GM18526 (cell line): ENCODE results near the gene PAM.

Source experiments
- POLR2A ChIP-seq: IDR thresholded peaks from 3 replicates; pipeline ENCODE4 v1.6.1; 2011; ENCODE audit not compliant: insufficient read length; ENCODE audit errors: extremely low read depth

PAM gene

GRCh38 chr5:102879741-102880140, 124.6 kb downstream of the PAM start:
- no peak for TF ChIP-seq POLR2A

DNA sequence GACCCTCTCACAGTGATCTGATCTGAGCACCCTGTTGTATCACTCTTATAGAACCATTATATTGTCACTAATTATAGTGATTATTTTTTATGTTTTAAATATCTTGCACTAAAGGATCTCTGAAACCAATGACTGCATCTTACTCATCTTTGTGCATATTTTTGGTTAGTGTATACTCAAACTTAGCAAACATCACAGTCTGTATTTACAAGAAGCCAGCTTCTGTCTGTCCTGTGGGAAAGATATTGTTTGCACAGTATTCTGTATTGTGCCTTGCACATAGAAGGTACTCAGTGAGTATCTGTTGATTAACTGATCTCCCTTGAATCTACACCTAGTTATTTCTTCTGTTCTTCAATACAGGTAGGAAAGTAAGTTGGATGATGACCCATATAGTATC, 131.5 kb downstream of the PAM start:
- no peak for TF ChIP-seq POLR2A

- no peak for TF ChIP-seq POLR2A
These were observed 133.4 kb downstream of the PAM start for GRCh38 chr5:102888483-102888882.

GRCh38 chr5:102889033-102889432, 133.9 kb downstream of the PAM start:
- no peak for TF ChIP-seq POLR2A

DNA sequence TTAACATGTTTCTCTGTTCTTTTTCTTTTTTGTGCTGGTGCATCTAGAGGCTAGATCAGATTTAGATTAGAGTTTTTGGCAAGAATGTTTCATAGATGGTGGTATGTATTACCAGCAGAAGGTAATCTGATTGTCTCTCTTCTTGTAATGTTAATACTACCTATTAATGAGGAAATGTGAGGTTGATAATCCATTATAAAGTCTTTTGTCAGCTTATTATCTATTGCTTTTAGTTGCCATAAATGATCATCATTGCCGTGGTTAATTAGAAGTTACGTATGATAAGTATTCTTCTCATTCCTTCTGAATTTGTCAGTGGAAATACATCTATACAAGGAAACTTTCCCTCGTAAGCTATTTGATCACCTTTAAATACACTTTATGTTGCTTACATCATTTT, 135.0 kb downstream of the PAM start:
- no peak for TF ChIP-seq POLR2A

- TF ChIP-seq POLR2A: no peak
These were observed 136.1 kb downstream of the PAM start for GRCh38 chr5:102891175-102891574.

DNA sequence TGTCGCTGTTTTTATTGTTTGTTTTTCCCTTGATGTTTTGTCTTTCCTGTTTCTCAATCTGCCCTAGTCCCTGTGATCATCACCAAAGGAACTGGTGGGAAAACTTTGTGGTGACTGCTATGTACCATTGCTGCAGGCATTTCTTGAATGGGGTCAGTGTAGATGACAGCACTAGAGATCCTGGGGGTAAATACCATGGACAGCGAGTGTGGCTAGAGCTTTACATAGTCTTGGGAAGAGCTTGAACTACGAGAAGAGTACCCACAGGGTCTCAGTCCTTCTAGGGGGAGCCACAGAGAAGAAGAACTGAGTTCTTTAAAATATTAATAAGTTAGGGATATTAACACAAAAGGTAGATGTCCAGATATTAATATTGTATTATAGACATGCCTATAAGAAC, 138.8 kb downstream of the PAM start:
- no peak for TF ChIP-seq POLR2A

- TF ChIP-seq POLR2A: no peak
These were observed 140.1 kb downstream of the PAM start for GRCh38 chr5:102895234-102895633.

DNA sequence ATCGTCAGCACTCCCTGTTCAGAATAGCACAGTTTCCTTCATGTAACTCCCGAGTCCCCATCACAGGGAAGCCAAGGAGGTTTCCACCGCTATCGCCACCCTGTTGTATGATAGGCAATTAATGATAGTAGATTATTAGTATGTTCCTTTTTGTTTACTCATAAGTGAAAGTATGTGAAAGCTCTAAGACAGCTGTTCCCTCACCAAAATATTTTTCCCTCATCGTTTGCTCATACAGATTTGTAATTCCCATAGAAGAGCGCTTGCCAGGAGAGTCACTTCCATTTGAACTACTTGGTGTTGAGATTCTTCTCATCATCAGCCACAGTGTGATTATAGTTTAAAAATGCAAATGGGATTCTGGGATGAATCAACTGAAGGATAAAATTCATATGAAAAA, 140.9 kb downstream of the PAM start:
- no peak for TF ChIP-seq POLR2A

- no peak for TF ChIP-seq POLR2A
These were observed 146.5 kb downstream of the PAM start for GRCh38 chr5:102901424-102902134.

DNA sequence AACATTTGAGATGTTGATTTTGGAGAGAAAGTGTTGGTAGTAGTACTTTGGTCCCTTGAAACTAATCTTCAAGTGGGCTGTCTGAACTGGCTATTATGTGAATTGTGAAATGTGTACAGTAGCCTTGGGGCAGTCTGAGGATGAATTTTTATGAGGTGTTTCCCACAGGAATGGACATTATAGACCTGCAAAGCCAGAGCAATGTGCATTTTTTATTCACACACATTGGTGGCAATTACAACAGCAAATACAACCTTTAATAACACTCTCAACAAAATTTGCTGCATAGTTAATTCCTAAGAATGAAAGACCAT, 147.0 kb downstream of the PAM start:
- no peak for TF ChIP-seq POLR2A

DNA sequence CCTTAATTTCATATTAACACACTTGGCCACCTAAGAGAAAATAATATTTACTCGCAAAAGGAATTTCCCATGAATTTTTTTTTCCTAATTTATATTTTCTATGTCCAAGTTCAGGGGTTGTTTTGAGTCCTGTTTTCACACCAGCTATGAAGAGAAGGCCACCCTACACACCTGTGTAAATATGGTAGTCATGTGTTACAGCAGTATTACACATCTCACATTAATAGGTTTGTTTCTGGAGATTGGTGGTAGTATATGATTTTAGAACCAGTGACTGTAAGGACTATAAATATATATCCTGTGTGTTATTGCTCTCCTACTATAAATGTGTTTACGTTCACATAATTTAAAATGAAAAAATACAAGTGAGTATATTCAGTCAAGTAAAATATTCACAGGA, 147.5 kb downstream of the PAM start:
- TF ChIP-seq POLR2A: no peak

GRCh38 chr5:102903074-102903871, 148.2 kb downstream of the PAM start:
- no peak for TF ChIP-seq POLR2A

- no peak for TF ChIP-seq POLR2A
These were observed 150.0 kb downstream of the PAM start for GRCh38 chr5:102905056-102905455.

DNA sequence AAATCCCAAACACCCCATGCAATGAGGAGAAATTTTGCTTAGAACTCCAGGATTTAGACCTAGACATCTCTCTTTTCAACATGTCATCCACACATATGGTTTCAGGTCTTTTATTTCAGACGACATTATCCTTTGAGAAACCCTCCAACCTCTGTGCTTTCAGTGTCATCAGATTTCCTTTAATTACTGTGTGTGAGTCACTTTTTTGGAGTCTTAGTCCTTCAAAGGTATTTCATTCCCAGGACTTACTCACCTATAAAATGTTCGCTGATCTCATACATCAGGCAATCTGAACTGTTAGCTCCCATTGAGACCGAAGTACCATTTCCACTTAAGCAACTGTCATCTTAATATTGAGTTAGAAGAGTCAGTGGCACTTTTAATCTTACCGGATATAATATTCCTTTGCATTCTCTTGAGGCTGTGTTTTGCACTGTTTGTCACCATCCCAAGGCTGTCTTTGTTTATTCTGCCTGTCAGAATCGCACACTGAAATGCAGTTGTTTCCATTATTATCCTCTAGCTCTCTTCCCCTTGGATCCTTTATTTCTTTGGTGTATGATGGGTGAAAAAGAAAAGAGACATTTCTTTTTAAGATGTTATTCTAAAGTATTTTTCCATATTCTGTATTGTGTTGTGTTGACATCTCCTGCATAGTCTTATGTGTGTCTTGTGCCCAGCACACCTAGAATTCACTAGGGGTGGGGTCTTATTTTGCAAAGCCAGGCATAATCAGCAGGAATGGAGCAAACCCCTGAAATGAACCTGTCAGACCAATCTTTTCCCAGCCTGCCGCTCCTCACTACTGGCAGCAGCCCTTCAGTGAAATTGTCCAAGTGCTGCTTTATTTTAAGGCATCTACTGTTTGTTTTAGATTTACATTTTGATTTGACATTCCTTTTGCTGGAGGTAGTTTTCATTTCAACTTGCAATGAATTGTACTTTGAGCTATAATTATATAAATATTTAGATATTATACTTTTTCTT, 155.4 kb downstream of the PAM start:
- no peak for TF ChIP-seq POLR2A

GRCh38 chr5:102911973-102912372, 156.9 kb downstream of the PAM start:
- TF ChIP-seq POLR2A: no peak
